Thoracic aorta (tissue), 2 donors: ENCODE data around the gene TUB. TPM values are rescaled to one million over a fixed set of nuclear protein-coding genes. Genes with fewer than 3 reads are reported as not detected.

Experiments
- ATAC-seq: fragments of 150-250 bp; one replicate; pipeline ENCODE4 v1.8.0; 2017; ENCODE audit warnings: low read depth; ENCODE audit not compliant: insufficient number of reproducible peaks, low FRiP score
- DNase-seq: peaks from one replicate; pipeline ENCODE4 v3.0.0-alpha.2; 2020; ENCODE audit warnings: low spot score
- H3K27ac ChIP-seq, 2 donors: fragments of 200-600 bp; sonication (generic); 1 replicate in 1 of 2; 2 replicates in 1 of 2; pipeline ENCODE4 v1.5.1; 2016; ENCODE audit warnings: mild to moderate bottlenecking in 2 of 2, moderate library complexity in 2 of 2
- H3K27me3 ChIP-seq: fragments of 200-600 bp; sonication (generic); replicated peaks from 2 replicates; pipeline ENCODE4 v1.6.0; 2016; ENCODE audit warnings: mild to moderate bottlenecking; ENCODE audit not compliant: insufficient read depth
- H3K36me3 ChIP-seq: fragments of 200-600 bp; sonication (generic); one replicate; pipeline ENCODE4 v1.5.1; 2016
- H3K4me1 ChIP-seq, 2 donors: fragments of 200-600 bp; sonication (generic); 1 replicate in 1 of 2; 2 replicates in 1 of 2; pipeline versions ENCODE4 v1.5.1 to v1.6.0; 2016; ENCODE audit warnings: low read depth in 2 of 2, mild to moderate bottlenecking in 1 of 2; ENCODE audit not compliant: control insufficient read depth in 1 of 2
- H3K4me3 ChIP-seq: fragments of 200-600 bp; sonication (generic); 2 replicates; pipeline ENCODE4 v1.5.1; 2016; ENCODE audit warnings: mild to moderate bottlenecking
- H3K9me3 ChIP-seq: fragments of 200-600 bp; sonication (generic); 2 replicates; pipeline ENCODE4 v1.5.1; 2016
- total RNA-seq, 2 donors: library from RNA; depleted of rRNA; stranded (reverse); fragments of >200 nt; gene quantifications; one replicate each; pipeline versions ENCODE4 v1.1.0 to v1.2.3, GENCODE V29; 2016
- TF ChIP-seq, protein P1 (sequence below): fragments of 200-600 bp; sonication (generic); IDR thresholded peaks from one replicate; pipeline ENCODE4 v1.5.1; 2019; ENCODE audit warnings: antibody characterized with exemption

Gene TUB
- total RNA-seq, 2 donors from 2014 or later = 6.9 to 8.9 TPM

DNA sequence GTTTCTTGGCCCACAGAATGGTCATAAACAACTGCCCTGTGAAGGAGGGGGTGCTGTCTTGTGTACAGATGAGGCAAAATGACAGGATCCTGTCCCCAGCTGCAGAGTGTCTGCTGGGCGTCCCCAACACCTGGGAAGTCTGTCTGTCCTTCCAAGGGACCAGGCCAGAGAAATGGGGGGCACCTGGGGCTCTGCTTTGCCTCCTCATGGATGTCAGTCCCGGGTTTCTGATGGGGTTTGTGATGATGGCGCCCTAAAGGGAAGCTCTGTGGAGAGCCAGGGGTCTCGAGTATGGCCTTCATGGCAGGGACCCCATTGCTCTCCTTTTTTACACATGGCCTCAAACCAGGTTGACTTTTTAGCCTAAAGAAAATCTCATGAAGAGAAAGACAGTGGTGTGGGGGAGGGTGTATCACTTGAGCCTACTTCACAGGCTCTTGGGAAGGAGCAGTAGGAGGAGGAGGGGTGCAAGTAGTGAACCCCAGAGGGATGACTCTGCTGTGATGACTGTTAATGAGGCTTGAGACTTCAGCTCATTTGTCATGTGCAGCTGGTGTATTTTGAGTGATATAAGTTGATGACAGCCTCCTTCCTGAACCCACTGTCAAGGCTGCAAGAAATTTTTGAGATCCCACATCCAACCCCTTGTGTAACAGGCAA is 40.6 kb upstream of the TUB start:
- no peaks in the 10 kb centered on the region for H3K4me1 ChIP-seq
- no peak overlapping the region for H3K4me3 ChIP-seq
- no peaks in the 10 kb centered on the region for H3K27me3 ChIP-seq
- no peaks in the 10 kb centered on the region for H3K9me3 ChIP-seq
- TF ChIP-seq, protein P1, sequence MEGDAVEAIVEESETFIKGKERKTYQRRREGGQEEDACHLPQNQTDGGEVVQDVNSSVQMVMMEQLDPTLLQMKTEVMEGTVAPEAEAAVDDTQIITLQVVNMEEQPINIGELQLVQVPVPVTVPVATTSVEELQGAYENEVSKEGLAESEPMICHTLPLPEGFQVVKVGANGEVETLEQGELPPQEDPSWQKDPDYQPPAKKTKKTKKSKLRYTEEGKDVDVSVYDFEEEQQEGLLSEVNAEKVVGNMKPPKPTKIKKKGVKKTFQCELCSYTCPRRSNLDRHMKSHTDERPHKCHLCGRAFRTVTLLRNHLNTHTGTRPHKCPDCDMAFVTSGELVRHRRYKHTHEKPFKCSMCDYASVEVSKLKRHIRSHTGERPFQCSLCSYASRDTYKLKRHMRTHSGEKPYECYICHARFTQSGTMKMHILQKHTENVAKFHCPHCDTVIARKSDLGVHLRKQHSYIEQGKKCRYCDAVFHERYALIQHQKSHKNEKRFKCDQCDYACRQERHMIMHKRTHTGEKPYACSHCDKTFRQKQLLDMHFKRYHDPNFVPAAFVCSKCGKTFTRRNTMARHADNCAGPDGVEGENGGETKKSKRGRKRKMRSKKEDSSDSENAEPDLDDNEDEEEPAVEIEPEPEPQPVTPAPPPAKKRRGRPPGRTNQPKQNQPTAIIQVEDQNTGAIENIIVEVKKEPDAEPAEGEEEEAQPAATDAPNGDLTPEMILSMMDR = no peak
- no peaks in the 10 kb centered on the region for H3K36me3 ChIP-seq
- DNase-seq = no peak
- ATAC-seq = no peak
- H3K27ac ChIP-seq = no peak overlapping the region

DNA sequence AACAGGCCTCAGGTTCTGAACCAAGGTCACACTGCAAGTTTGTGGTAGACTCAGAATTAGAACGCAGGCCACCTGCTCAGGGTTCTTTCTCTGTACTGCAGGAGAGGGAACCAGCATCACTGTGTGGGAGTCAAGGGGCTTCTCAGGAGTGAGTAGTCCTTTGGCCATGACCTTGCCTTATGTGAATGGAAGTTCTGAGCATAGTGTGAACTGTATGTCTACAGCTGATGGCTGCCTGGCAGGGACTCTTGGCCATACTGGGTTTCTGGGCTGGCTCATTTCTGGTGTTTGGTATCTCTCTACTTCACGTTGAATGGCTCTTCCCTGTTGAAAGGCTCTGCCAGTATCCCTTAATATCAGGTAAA is 40.1 kb upstream of the TUB start:
- DNase-seq = no peak
- H3K36me3 ChIP-seq = no peaks in the 10 kb centered on the region
- no peak for ATAC-seq

DNA sequence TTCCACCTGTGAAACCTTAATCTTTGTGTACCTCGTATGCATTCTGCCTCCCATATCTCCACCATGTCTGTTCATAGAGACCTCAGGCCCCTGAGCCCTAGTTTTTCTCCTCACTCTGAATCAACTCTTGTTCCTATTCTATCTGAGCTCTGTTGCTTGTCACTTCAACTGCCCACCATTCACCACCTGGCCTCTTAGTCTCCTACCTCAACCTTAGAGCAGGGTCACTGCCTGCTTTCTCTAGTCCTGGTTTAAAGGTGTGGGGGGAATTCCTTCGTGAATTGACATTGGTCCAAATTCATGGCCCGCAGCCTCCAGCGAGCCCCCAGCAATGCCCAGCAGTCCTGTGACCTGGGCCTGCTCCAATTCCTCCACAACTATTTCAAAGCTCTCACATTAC is 39.4 kb upstream of the TUB start:
- no peak for DNase-seq
- Histone ChIP-seq H3K36me3 (no peaks in the 10 kb centered on the region), H3K27ac (no peak overlapping the region), H3K9me3 (no peaks in the 10 kb centered on the region), H3K4me3 (no peak overlapping the region), H3K27me3 (no peaks in the 10 kb centered on the region), H3K4me1 (no peaks in the 10 kb centered on the region)
- TF ChIP-seq, protein P1 = no peak
- ATAC-seq = no peak

More for the DNA sequence above, 40.1 kb upstream of the TUB start:
- Histone ChIP-seq H3K27ac (no peak overlapping the region), H3K9me3 (no peaks in the 10 kb centered on the region), H3K27me3 (no peaks in the 10 kb centered on the region), H3K4me1 (no peaks in the 10 kb centered on the region), H3K4me3 (no peak overlapping the region)
- TF ChIP-seq, protein P1 = no peak

DNA sequence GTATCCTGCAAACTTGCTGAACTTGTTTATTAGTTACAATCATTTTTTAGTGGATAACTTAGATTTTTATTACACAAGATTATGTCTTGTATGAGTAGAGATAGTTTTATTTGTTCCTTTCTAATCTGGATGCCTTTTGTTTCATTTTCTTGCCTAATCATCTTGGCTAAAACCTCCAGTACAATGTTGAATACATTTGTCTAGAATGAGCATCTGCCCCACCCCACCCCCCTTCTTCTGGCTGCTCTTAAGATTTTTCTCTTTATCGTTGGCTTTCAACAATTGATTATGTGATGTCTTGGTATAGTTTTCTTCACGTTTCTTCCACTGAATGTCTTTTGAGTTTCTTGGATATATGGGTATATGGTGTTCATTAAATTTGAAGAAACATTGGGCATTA is 37.3 kb upstream of the TUB start:
- TF ChIP-seq, protein P1 = no peak
- Histone ChIP-seq H3K36me3 (no peaks in the 10 kb centered on the region), H3K4me3 (no peak overlapping the region), H3K27ac (no peak overlapping the region), H3K9me3 (no peaks in the 10 kb centered on the region), H3K27me3 (no peaks in the 10 kb centered on the region), H3K4me1 (no peaks in the 10 kb centered on the region)
- DNase-seq (no peak), ATAC-seq (no peak)

DNA sequence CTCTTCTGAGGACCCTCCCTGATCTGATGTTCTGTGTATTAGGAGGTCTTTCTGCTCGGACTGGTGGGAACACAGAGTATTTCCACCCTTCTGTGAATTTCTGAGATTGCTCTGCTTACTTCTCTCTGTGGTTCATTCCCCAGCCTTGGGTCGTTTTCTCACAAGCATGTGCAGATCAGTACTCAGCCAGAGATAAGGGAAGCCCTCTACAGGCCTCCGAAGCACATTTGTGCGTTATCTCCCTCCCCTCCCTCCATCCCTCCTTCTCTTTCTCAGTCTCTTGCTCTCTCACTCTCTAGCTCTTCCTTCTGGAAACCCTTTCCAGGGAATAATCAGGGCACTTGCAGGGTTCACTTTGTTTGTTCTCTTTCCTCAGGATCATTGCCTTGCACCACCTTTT is 35.2 kb upstream of the TUB start:
- no peak for ATAC-seq
- H3K4me3 ChIP-seq = no peak overlapping the region
- DNase-seq = no peak

More for the DNA sequence above, 35.2 kb upstream of the TUB start:
- Histone ChIP-seq H3K36me3 (no peaks in the 10 kb centered on the region), H3K27ac (no peak overlapping the region), H3K9me3 (no peaks in the 10 kb centered on the region), H3K4me1 (no peaks in the 10 kb centered on the region), H3K27me3 (no peaks in the 10 kb centered on the region)
- TF ChIP-seq, protein P1 = no peak
